Measurements from ENCODE around the gene DHFR2.
"Not testable (repeated sequence)": the region's sequence is repeated elsewhere in the genome, so short reads cannot be mapped to it uniquely, and the experiment has no call there.

The DHFR2 gene

GRCh38 chr3:94062513-94063404, at the start of gene DHFR2, which contains the start of gene NSUN3:
Gene DHFR2, minus strand, starts transcription at chr3:94062916. Its CDS starts 1,405 bp downstream, at chr3:94061511.
Gene NSUN3, plus strand, starts transcription at chr3:94063061. Its CDS starts 66 bp downstream, at chr3:94063127.
- peak; percentile 95 to 99 (median 98) for DNase-seq

GRCh38 chr3:94110854-94111253, 48.1 kb upstream of the DHFR2 start:
- no peak for DNase-seq

- DNase-seq = not testable (repeated sequence)
Observed at GRCh38 chr3:94110232-94110631, 47.5 kb upstream of the DHFR2 start.

GRCh38 chr3:94106268-94106667, 43.6 kb upstream of the DHFR2 start:
- DNase-seq = no peak

GRCh38 chr3:94101860-94102259, 39.1 kb upstream of the DHFR2 start:
- peak; percentile 6 to 42 (median 41) for DNase-seq

- no peak for DNase-seq
Observed at GRCh38 chr3:94099311-94099710, 36.6 kb upstream of the DHFR2 start.

- peak; percentile 83 to 93 (median 91) for DNase-seq
Observed at GRCh38 chr3:94098452-94098851, 35.7 kb upstream of the DHFR2 start.

- peak; percentile 53 to 68 (median 66) for DNase-seq
Observed at GRCh38 chr3:94095111-94095510, 32.4 kb upstream of the DHFR2 start.

GRCh38 chr3:94093151-94093550, 30.4 kb upstream of the DHFR2 start:
- no peak for DNase-seq

- DNase-seq = peak; percentile 44 to 55 (median 48)
Observed at GRCh38 chr3:94092086-94092485, 29.4 kb upstream of the DHFR2 start.

GRCh38 chr3:94089126-94089525, 26.4 kb upstream of the DHFR2 start:
- DNase-seq = no peak

GRCh38 chr3:94083261-94083660, 20.5 kb upstream of the DHFR2 start:
- no peak for DNase-seq

- no peak for DNase-seq
Observed at GRCh38 chr3:94082391-94082937, 19.7 kb upstream of the DHFR2 start.

- no peak for DNase-seq
Observed at GRCh38 chr3:94081884-94082283, 19.2 kb upstream of the DHFR2 start.

GRCh38 chr3:94080552-94080951, 17.8 kb upstream of the DHFR2 start:
- not testable (repeated sequence) for DNase-seq

GRCh38 chr3:94076055-94076454, 13.3 kb upstream of the DHFR2 start:
- DNase-seq = no peak

GRCh38 chr3:94071713-94072284, 9.1 kb upstream of the DHFR2 start:
- no peak for DNase-seq

GRCh38 chr3:94070341-94070911, 7.7 kb upstream of the DHFR2 start:
- DNase-seq = no peak

GRCh38 chr3:94069194-94069813, 6.6 kb upstream of the DHFR2 start:
- peak in 2 of 3 donors; percentile 64 to 75 for DNase-seq

- no peak for DNase-seq
Observed at GRCh38 chr3:94066506-94067500, 4.1 kb upstream of the DHFR2 start.

- DNase-seq = peak in 2 of 3 donors; percentile 12 to 36
Observed at GRCh38 chr3:94065819-94066480, 3.2 kb upstream of the DHFR2 start.

Data from suppressor macrophage treated with lipopolysaccharide for 1 hour (primary cell).